Right lobe of liver (tissue), 6 donors: ENCODE measurements around the gene PTMA. TPM values are rescaled to one million over a fixed set of nuclear protein-coding genes. Genes with fewer than 3 reads are reported as not detected.

Experiments
- ATAC-seq, 4 donors: fragments of 200-7000 bp; cut with Tn5 transposase; one replicate each; pipeline ENCODE4 v1.9.1; 2020; ENCODE audit warnings: mild to moderate bottlenecking in 4 of 4, moderate library complexity in 4 of 4
- DNase-seq, 3 donors: peaks; one replicate each; pipeline ENCODE4 v3.0.0-alpha.2; 2020
- H3K27ac ChIP-seq, 3 donors: fragments of 200-600 bp; one replicate each; pipeline ENCODE4 v1.8.0; 2022
- H3K27me3 ChIP-seq, 2 donors: fragments of 200-600 bp; one replicate each; pipeline ENCODE4 v1.8.0; 2022
- H3K36me3 ChIP-seq, 4 donors: fragments of 200-600 bp; sonication (generic) in 1 of 4; one replicate each; pipeline versions ENCODE4 v1.5.1 to v1.8.0; 2017 to 2022; ENCODE audit warnings: control low read depth in 1 of 4
- H3K4me1 ChIP-seq, 4 donors: fragments of 200-600 bp; sonication (generic) in 1 of 4; one replicate each; pipeline versions ENCODE4 v1.5.1 to v1.8.0; 2017 to 2022; ENCODE audit warnings: control low read depth in 1 of 4
- H3K4me3 ChIP-seq, 3 donors: fragments of 200-600 bp; one replicate each; pipeline ENCODE4 v1.8.0; 2022
- H3K9me3 ChIP-seq, 4 donors: fragments of 200-600 bp; sonication (generic) in 1 of 4; one replicate each; pipeline versions ENCODE4 v1.5.1 to v1.8.0; 2017 to 2022; ENCODE audit warnings: control low read depth in 1 of 4
- CTCF ChIP-seq, 4 donors: fragments of 200-600 bp in 3 of 4; fragments of 450-650 bp in 1 of 4; IDR thresholded peaks; one replicate each; pipeline versions ENCODE4 v1.5.1 to v1.8.0; 2016 to 2022; ENCODE audit warnings: antibody characterized with exemption in 4 of 4, mild to moderate bottlenecking in 2 of 4
- POLR2A ChIP-seq: fragments of 450-650 bp; IDR thresholded peaks from one replicate; pipeline ENCODE4 v1.6.1; 2017; ENCODE audit warnings: antibody characterized with exemption, mild to moderate bottlenecking
- WGBS: methylation state at CpG from one replicate; pipeline ENCODE4 v1.1.6; 2018; ENCODE audit warnings: low coverage, low lambda C conversion rate; ENCODE audit not compliant: insufficient coverage; ENCODE audit errors: missing lambda C conversion rate; 5-methylcytosine and 5-hydroxymethylcytosine counted together
- intact Hi-C, 2 donors: fragments of 100-400 bp; cut with DNase I; formaldehyde crosslinking; loops; one replicate each; pipeline versions ENCODE4 v1.11.2 to v1.14.1; 2022
- total RNA-seq, 6 experiments: library from RNA; depleted of rRNA in 2 of 6; stranded (reverse); fragments of >200 nt in 2 of 6; fragmentation: NEBNext Ultra II Directional in 3 of 6; extraction: Animal tissue kit (Norgen Biotek cat#: 25700) in 3 of 6; gene quantifications; one replicate each; pipeline versions ENCODE4 v1.1.0 to v1.2.4, GENCODE V29; 2016 to 2023
- donor health status: DM: no; HTN: yes; CAD: no.
- donor health status: DM: no; HTN: no; CAD: no.
- donor health status: DM: no; HTN: no; CAD: no.
- donor health status: DM: no; HTN: yes; CAD: no.
- donor health status: DM: no; HTN: yes; CAD: no.

PTMA gene
- total RNA-seq, 6 experiments from 2014 or later: 180 to 373 (median 252) TPM

- Histone ChIP-seq H3K9me3 (no peaks in the 10 kb centered on the region), H3K4me1 (no peaks in the 10 kb centered on the region), H3K27ac (no peak overlapping the region), H3K27me3 (no peaks in the 10 kb centered on the region), H3K36me3 (no peaks in the 10 kb centered on the region), H3K4me3 (no peak overlapping the region)
- no peak for ATAC-seq
- intact Hi-C loops: no loop called here
- no peak for DNase-seq
- no peak for TF ChIP-seq POLR2A
- no peak for TF ChIP-seq CTCF (IDR thresholded peaks at IDR 0.05)
- WGBS: 84% methylated on average over 12 of the region's 15 CpGs
Measured at GRCh38 chr2:231689124-231689893, 19.0 kb upstream of the PTMA start.

GRCh38 chr2:231691251-231691772, 17.0 kb upstream of the PTMA start:
- H3K27ac ChIP-seq: no peak overlapping the region
- no peak overlapping the region for H3K4me3 ChIP-seq
- WGBS: 52% methylated on average over 8 of the region's 9 CpGs
- H3K36me3 ChIP-seq: no peaks in the 10 kb centered on the region
- TF ChIP-seq CTCF (IDR thresholded peaks at IDR 0.05) (no peak), POLR2A (no peak)
- no peaks in the 10 kb centered on the region for H3K27me3 ChIP-seq
- no peak for DNase-seq
- H3K9me3 ChIP-seq: no peaks in the 10 kb centered on the region
- H3K4me1 ChIP-seq: peaks cover 0 to 10% (median 3%) of the 10 kb centered on the region in 4 donors
- intact Hi-C loops: no loop called here
- ATAC-seq: no peak

- ATAC-seq: no peak
Measured at GRCh38 chr2:231692847-231693246, 15.5 kb upstream of the PTMA start.

GRCh38 chr2:231693956-231694355, 14.4 kb upstream of the PTMA start:
- Histone ChIP-seq H3K4me1 (peaks cover 0 to 15% (median 3%) of the 10 kb centered on the region in 4 donors), H3K36me3 (no peaks in the 10 kb centered on the region), H3K4me3 (no peak overlapping the region), H3K27ac (no peak overlapping the region), H3K9me3 (no peaks in the 10 kb centered on the region), H3K27me3 (no peaks in the 10 kb centered on the region)
- TF ChIP-seq POLR2A (no peak), CTCF (IDR thresholded peaks at IDR 0.05) (no peak)
- ATAC-seq (no peak), DNase-seq (no peak)
- 96% methylated on average over 3 of the region's 7 CpGs for WGBS
- intact Hi-C loops: no loop called here

More at GRCh38 chr2:231692847-231693246, 15.5 kb upstream of the PTMA start:
- H3K36me3 ChIP-seq: no peaks in the 10 kb centered on the region
- no peaks in the 10 kb centered on the region for H3K27me3 ChIP-seq
- TF ChIP-seq POLR2A: no peak
- TF ChIP-seq CTCF (IDR thresholded peaks at IDR 0.05): no peak
- H3K9me3 ChIP-seq: no peaks in the 10 kb centered on the region
- peaks cover 0 to 15% (median 3%) of the 10 kb centered on the region in 4 donors for H3K4me1 ChIP-seq
- no peak overlapping the region for H3K4me3 ChIP-seq
- H3K27ac ChIP-seq: no peak overlapping the region
- DNase-seq: no peak
- 84% methylated on average over 2 of the region's 13 CpGs for WGBS
- intact Hi-C loops: no loop called here
